Panc1 (cell line): ENCODE measurements around the gene NCK1. TPM values are rescaled to one million over a fixed set of nuclear protein-coding genes. Genes with fewer than 3 reads are reported as not detected.

Source experiments
- ATAC-seq: fragments of 200-7000 bp; cut with Tn5 transposase; 2 replicates; pipeline ENCODE4 v1.9.1; 2020; ENCODE audit warnings: mild to moderate bottlenecking, moderate library complexity
- BruUV-seq: library from RNA; stranded (reverse); fragments of 400-500 nt; replicated peaks from 2 replicates; lab custom pipeline; 2021; lab: Mats Ljungman, UMichigan
- CTCF ChIA-PET: fragments of 300-600 bp; sonication (Branson Sonifier 250); formaldehyde crosslinking; loops from one replicate; lab custom pipeline; 2022; ENCODE audit warnings: antibody characterized with exemption; lab: Charles Lee
- POLR2A ChIA-PET: fragments of 300-600 bp; sonication (Branson Sonifier 250); formaldehyde crosslinking; loops from one replicate; lab custom pipeline; 2022; ENCODE audit warnings: antibody characterized with exemption; lab: Charles Lee
- DNase-seq: peaks from one replicate; pipeline ENCODE4 v3.0.0-alpha.2; 2010; ENCODE audit warnings: low read depth, low spot score
- H3K27ac ChIP-seq: 2 replicates; pipeline ENCODE4 v1.5.1; 2011; ENCODE audit warnings: mild to moderate bottlenecking, low read length, inconsistent platforms
- H3K27me3 ChIP-seq: fragments of 200-500 bp; sonication (Bioruptor generic); 2 replicates; pipeline ENCODE4 v1.6.0; 2014; ENCODE audit warnings: low read length, inconsistent platforms; ENCODE audit not compliant: control insufficient read depth, insufficient read depth
- H3K36me3 ChIP-seq: fragments of 200-500 bp; sonication (Bioruptor generic); 2 replicates; pipeline ENCODE4 v1.5.1; 2014; ENCODE audit warnings: inconsistent platforms, mild to moderate bottlenecking, low read length, moderate library complexity; ENCODE audit not compliant: control insufficient read depth, insufficient read depth
- H3K4me1 ChIP-seq: 2 replicates; pipeline ENCODE4 v1.5.1; 2011; ENCODE audit warnings: inconsistent platforms, mild to moderate bottlenecking, low read length, moderate library complexity; ENCODE audit not compliant: control insufficient read depth, insufficient read depth
- H3K4me3 ChIP-seq, 2 experiments: 2 replicates each; pipeline ENCODE4 v1.5.1; 2011 to 2012; ENCODE audit warnings: low read depth in 2 of 2, low read length in 2 of 2, mild to moderate bottlenecking in 2 of 2, inconsistent platforms in 1 of 2, moderate library complexity in 1 of 2
- H3K9me3 ChIP-seq: fragments of 200-500 bp; sonication (Bioruptor generic); 2 replicates; pipeline ENCODE4 v1.5.1; 2014; ENCODE audit warnings: low read depth, mild to moderate bottlenecking, inconsistent platforms, low read length, moderate library complexity; ENCODE audit not compliant: control insufficient read depth, insufficient read depth
- CTCF ChIP-seq: fragments of 450-650 bp; IDR thresholded peaks from 2 replicates; pipeline ENCODE4 v1.5.1; 2017; ENCODE audit warnings: mild to moderate bottlenecking
- REST ChIP-seq, 2 experiments: IDR thresholded peaks; 2 replicates each; pipeline ENCODE4 v1.6.1; 2011 to 2012; ENCODE audit warnings: low read depth in 2 of 2, control low read depth in 1 of 2, low read length in 1 of 2, mild to moderate bottlenecking in 1 of 2, moderate library complexity in 1 of 2; ENCODE audit not compliant: insufficient read depth in 1 of 2
- SIN3A ChIP-seq: IDR thresholded peaks from 2 replicates; pipeline ENCODE4 v1.6.1; 2012; ENCODE audit warnings: low read depth, mild to moderate bottlenecking, low read length, moderate library complexity, borderline replicate concordance; ENCODE audit not compliant: insufficient read depth
- TCF7L2 ChIP-seq: IDR thresholded peaks from 2 replicates; pipeline ENCODE4 v1.6.1; 2011; ENCODE audit warnings: mild to moderate bottlenecking, low read depth, low read length, inconsistent platforms
- in situ Hi-C: cut with HindIII; loops from 2 replicates; pipeline ENCODE4 v1.10.0; 2016; ENCODE audit warnings: low sequenced_read_pairs, low pct_unique_long_range_greater_than_20kb
- intact Hi-C: fragments of 100-400 bp; cut with micrococcal nuclease; formaldehyde crosslinking; loops from one replicate; pipeline ENCODE4 v1.10.0; 2022; ENCODE audit not compliant: unreplicated experiment
- total RNA-seq: library from RNA; stranded (reverse); gene quantifications from one replicate; pipeline ENCODE4 v1.2.1, GENCODE V29; 2021; ENCODE audit not compliant: unreplicated experiment

The NCK1 gene
- total RNA-seq, 1 experiment from 2014 or later: 43.5 TPM

- no peak for ATAC-seq
- TF ChIP-seq SIN3A (no peak), CTCF (no peak), TCF7L2 (no peak), REST (IDR thresholded peaks at IDR 0.05; ENCODE audit: insufficient read depth in 1 of 2, low read depth in 2 of 2, low read length in 1 of 2) (no peak)
- CTCF ChIA-PET: no interaction called here
- no peaks in the 10 kb centered on the region for H3K36me3 ChIP-seq
- no TSS peak for BruUV-seq
- H3K4me3 ChIP-seq: no peak overlapping the region
- H3K4me1 ChIP-seq: no peaks in the 10 kb centered on the region
- intact Hi-C loops (no loop called here), in situ Hi-C loops (no loop called here)
- H3K27ac ChIP-seq: no peak overlapping the region
- H3K9me3 ChIP-seq: no peaks in the 10 kb centered on the region
- POLR2A ChIA-PET: no interaction called here
- no peaks in the 10 kb centered on the region for H3K27me3 ChIP-seq
- no peak for DNase-seq
These were observed 133.6 kb downstream of the NCK1 start for GRCh38 chr3:136995652-136996051.

Other genes with a start within 250 kb of the NCK1 start
- gene STAG1, start 109.8 kb upstream of the NCK1 start, total RNA-seq: 43.7 TPM
- 15.0 TPM for gene SLC35G2, start 43.1 kb upstream of the NCK1 start, total RNA-seq
- gene IL20RB, start 95.8 kb downstream of the NCK1 start, total RNA-seq: 1.7 TPM